Cardiac ventricle fibroblast (primary cell): ENCODE data around the gene PHLDA1. TPM values are rescaled to one million over a fixed set of nuclear protein-coding genes. Genes with fewer than 3 reads are reported as not detected.

Experiments
- total RNA-seq: library from RNA; depleted of rRNA; stranded (reverse); fragments of >200 nt; gene quantifications from 2 replicates; pipeline ENCODE4 v1.2.3, GENCODE V29; 2015

PHLDA1 gene
- total RNA-seq = 31.8 and 32.4 TPM in 2 replicates

GRCh38 chr12:76031414-76032042 lies at the start of gene PHLDA1:
TSS of gene PHLDA1 (minus strand) at chr12:76031776.

Other genes starting within 250 kb of the PHLDA1 start
- 271 and 317 TPM in 2 replicates for gene NAP1L1, start 52.9 kb upstream of the PHLDA1 start, total RNA-seq